Stimulated activated CD8-positive, alpha-beta memory T cell treated with anti-CD3 and anti-CD28 coated beads, Interleukin-15, amount 100 ng/mL, for 1 hour (primary cell): ENCODE results near the gene UQCRHL.
"Not testable (repeated sequence)": the region's sequence is repeated elsewhere in the genome, so short reads cannot be mapped to it uniquely, and the experiment has no call there.

ENCODE experiments used
- DNase-seq: peaks from one replicate; pipeline ENCODE4 v3.0.0-alpha.2; 2020; ENCODE audit warnings: low read depth

The UQCRHL gene

GRCh38 chr1:15807549-15807948 lies at the start of gene UQCRHL:
TSS of gene UQCRHL (minus strand) at chr1:15807649. CDS start at chr1:15807649, 0 bp downstream.
- DNase-seq: not testable (repeated sequence)

GRCh38 chr1:15856888-15857287 lies 49.4 kb upstream of the UQCRHL start:
- DNase-seq: no peak

GRCh38 chr1:15852828-15853302 lies 45.4 kb upstream of the UQCRHL start:
- DNase-seq: no peak

- DNase-seq: no peak
Measured at GRCh38 chr1:15852036-15852827, 44.8 kb upstream of the UQCRHL start.

GRCh38 chr1:15851210-15852035 lies 44.0 kb upstream of the UQCRHL start:
- no peak for DNase-seq

GRCh38 chr1:15850471-15851001 lies 43.1 kb upstream of the UQCRHL start:
- no peak for DNase-seq

- DNase-seq: no peak
Measured at GRCh38 chr1:15849775-15850324, 42.4 kb upstream of the UQCRHL start.

- peak; percentile 32 for DNase-seq
Measured at GRCh38 chr1:15848929-15849774, 41.7 kb upstream of the UQCRHL start.

- DNase-seq: peak; percentile 14
Measured at GRCh38 chr1:15848143-15848928, 40.9 kb upstream of the UQCRHL start.

- DNase-seq: no peak
Measured at GRCh38 chr1:15847893-15848142, 40.4 kb upstream of the UQCRHL start.

GRCh38 chr1:15847100-15847892 lies 39.8 kb upstream of the UQCRHL start, which contains the start of gene SPEN:
TSS of gene SPEN (plus strand) at chr1:15847707. CDS start at chr1:15848068, 361 bp downstream.
- peak; percentile 90 for DNase-seq

- not testable (repeated sequence) for DNase-seq
Measured at GRCh38 chr1:15846056-15846455, 38.6 kb upstream of the UQCRHL start.

GRCh38 chr1:15843826-15844572 lies 36.5 kb upstream of the UQCRHL start:
- DNase-seq: no peak

- DNase-seq: no peak
Measured at GRCh38 chr1:15838721-15839120, 31.3 kb upstream of the UQCRHL start.

GRCh38 chr1:15837931-15838330 lies 30.5 kb upstream of the UQCRHL start:
- no peak for DNase-seq

GRCh38 chr1:15836772-15837669 lies 29.6 kb upstream of the UQCRHL start:
- DNase-seq: peak; percentile 37

- not testable (repeated sequence) for DNase-seq
Measured at GRCh38 chr1:15836511-15836771, 29.0 kb upstream of the UQCRHL start.

GRCh38 chr1:15835741-15836510 lies 28.5 kb upstream of the UQCRHL start:
- peak; percentile 98 for DNase-seq
